Renal pelvis (tissue), 4 donors: ENCODE measurements around the gene TRAF3IP1. TPM values are rescaled to one million over a fixed set of nuclear protein-coding genes. Genes with fewer than 3 reads are reported as not detected.
"Not testable (repeated sequence)": the region's sequence is repeated elsewhere in the genome, so short reads cannot be mapped to it uniquely, and the experiment has no call there.

Experiments
- DNase-seq: peaks from one replicate; pipeline ENCODE4 v3.0.0-alpha.2; 2013
- polyA plus RNA-seq, 3 donors: library from polyadenylated mRNA; unstranded; fragments of 120-200 nt; gene quantifications; one replicate each; pipeline ENCODE4 v1.2.1, GENCODE V29; 2013; ENCODE audit not compliant: insufficient read length in 3 of 3

TRAF3IP1 gene
- polyA plus RNA-seq, 3 donors = 20.2 to 27.4 (median 20.9) TPM

DNA sequence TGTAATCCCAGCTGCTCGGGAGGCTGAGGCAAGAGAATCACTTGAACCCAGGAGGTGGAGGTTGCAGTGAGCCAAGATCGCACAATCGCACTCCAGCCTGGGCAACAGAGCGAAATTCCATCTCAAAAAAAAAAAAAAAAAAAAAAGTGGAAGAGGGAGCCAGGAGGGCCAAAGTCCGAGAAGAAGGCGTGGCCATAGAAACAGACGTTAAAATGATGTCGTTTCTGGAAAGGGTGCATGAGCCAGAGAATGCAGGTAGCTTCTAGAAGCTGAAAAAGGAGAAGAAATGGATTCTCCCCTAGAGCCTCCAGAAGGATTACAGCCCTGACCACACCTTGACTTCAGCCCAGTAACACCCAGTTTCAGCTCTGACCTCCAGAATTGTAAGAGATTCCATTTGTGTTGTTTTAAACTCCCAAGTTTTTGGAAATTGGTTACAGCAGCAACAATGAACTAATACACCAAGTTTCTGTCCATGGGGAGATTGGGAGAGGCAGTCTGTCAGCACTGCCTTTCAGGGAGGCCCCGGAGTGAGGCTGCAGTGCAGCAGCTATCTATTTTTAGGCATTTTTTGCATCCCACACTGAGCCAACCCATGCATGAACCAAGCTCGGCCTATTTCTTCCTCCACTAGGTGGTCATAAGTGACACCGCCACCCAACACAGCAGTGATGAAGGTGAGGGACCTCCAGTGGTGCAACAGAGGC is 14.2 kb upstream of the TRAF3IP1 start:
- no peak for DNase-seq

DNA sequence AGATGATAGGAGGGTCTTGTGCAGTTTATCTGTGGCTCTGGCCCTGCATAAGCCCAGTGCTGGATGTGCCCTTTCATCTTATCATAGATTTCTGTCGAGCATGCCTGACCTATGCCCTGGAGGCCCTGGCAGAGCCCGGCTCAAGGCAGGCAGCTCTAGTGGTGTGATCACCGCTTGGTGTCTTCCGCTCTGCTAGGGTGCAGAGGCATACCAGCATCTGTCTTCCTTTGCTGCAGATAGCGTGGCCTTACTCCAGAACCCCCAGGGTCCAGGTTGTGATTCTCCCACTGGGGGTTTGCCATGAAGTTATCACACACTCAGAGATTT is 13.7 kb upstream of the TRAF3IP1 start:
- DNase-seq = no peak

DNA sequence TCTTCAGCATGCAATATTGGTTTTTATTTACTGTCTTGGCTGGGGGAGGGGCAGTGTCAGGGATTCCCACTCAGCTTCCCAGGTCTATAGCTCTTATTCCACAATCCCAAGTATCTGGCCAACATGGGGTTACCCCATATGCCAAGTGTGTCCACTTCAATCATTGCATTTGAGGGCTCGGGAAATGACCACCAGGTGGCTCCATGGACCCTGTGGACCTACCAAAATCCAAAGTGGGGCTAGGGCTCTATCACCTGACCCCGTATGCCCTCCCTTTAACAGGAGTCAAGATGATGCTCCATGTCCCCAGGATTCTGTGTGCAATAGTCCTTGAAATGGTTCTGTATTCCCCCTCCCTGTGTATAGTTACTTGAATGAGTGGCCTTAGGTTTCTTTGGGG is 12.1 kb upstream of the TRAF3IP1 start:
- no peak for DNase-seq

DNA sequence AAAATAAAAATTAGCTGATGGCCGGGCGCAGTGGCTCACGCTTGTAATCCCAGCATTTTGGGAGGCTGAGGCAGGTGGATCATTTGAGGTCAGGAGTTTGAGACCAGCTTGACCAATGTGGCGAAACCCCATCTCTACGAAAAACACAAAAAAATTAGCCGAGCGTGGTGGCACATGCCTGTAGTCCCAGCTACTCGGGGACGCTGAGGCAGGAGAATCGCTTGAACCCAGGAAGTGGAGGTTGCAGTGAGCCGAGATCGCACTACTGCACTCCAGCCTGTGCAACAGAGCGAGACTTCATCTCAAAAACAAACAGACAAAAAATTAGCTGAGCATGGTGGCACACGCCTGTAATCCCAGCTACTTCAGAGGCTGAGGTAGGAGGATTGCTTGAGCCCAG is 9.6 kb upstream of the TRAF3IP1 start:
- not testable (repeated sequence) for DNase-seq

- no peak for DNase-seq
Measured at GRCh38 chr2:238313289-238313990, 6.9 kb upstream of the TRAF3IP1 start.

GRCh38 chr2:238313991-238314350 is 6.3 kb upstream of the TRAF3IP1 start:
- no peak for DNase-seq

DNA sequence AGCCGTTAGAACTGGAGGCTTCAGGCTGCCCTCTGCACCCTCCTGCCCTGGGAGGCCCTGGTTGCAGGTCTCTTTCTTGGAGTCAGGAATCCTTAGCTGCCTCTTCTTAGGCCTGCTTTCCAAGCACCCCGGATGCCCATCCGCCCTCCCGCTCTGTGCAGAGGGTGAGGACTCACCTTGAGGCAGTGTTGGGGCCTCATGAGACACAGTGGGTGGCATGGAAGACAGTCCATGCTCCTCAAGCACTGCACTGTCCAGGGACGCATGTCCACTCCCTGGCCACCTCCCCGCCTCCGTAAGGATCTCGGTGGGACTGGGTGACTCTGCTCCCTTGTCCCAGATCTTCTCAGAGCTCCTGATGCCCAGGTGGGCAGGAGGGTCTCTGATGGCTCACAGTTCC is 5.7 kb upstream of the TRAF3IP1 start:
- no peak for DNase-seq

DNA sequence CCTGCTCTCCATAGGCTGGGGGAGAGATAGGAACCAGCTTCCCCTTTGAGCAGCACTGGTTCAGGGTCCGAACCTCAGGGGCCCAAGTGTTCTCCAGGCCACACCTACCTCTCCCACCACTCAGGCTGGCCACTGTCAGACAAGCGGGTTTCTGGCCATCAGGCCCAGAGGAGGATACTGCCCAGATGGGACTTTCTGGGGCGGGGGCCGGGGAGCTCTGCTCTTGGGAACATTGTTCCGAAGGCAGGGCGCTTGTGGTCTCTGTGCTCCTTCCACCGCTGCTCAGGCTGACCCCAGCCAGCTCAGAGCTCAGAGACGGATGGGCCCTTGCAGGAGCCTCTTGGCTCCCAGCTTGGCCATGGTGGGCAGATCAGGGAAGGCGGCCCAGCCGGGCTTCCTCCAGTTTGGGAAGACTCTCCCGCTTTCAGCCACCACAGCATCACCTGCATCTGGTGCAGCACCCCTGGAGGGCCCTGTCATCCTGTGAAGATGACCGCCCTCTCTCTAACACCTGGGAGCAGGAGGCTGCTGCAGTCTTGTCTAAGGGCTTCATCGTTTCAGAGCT is 5.2 kb upstream of the TRAF3IP1 start:
- no peak for DNase-seq

DNA sequence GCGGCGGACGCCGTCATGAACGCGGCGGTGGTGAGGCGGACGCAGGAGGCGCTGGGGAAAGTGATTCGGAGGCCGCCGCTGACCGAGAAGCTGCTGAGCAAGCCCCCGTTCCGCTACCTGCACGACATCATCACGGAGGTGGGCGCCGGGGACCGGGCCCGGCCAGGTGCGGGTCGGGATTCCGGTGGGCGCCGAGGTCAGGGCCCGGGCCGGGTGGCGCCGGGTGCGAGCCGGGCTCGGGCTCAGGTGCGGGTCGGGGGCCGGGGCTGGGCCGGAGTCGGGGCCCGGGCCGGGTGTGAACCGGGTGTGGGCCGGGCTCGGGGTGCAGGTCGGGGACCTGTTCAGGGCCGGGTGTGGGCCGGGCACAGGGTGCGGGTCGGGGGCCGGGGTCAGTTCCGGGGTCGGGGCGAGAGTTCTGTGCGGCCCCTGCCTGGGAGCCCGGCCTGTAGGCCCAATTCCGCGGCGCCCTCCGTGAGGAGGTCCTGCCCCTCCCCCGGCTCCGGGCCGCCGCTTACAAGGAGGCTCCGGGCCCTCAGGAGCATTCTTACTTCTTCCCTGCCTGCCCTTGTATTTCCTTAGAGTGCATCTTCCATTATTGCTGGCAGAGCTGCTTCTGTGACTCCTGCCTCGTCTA is 447 bp downstream of the TRAF3IP1 start:
- DNase-seq = no peak

GRCh38 chr2:238321467-238321866 is 1.1 kb downstream of the TRAF3IP1 start:
- DNase-seq = no peak

GRCh38 chr2:238322001-238322411 is 1.7 kb downstream of the TRAF3IP1 start:
- no peak for DNase-seq

GRCh38 chr2:238324248-238324647 is 3.9 kb downstream of the TRAF3IP1 start:
- not testable (repeated sequence) for DNase-seq

GRCh38 chr2:238325694-238326093 is 5.4 kb downstream of the TRAF3IP1 start:
- no peak for DNase-seq

GRCh38 chr2:238326801-238327365 is 6.6 kb downstream of the TRAF3IP1 start:
- DNase-seq = no peak

- no peak for DNase-seq
Measured at GRCh38 chr2:238327751-238328150, 7.4 kb downstream of the TRAF3IP1 start.

DNA sequence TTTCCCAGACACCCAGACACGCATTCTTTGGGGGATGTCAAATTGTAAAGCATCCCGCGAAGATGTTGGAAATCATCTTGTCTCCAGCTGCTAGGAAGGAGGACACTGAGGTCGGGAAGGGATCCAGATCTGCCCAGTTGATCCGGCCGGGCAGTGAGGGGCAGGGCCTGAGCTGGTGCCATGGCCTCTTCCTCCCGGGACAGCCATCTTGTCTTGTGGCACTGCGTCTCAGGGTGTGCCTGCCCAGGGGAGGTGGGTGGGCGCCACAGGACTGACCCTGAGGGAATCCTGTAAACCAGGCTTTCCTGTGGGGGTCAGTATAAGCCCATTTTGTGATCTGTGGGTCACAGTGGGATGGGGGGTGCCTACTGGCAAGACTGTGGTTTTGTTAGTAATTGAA is 10.1 kb downstream of the TRAF3IP1 start:
- no peak for DNase-seq

DNA sequence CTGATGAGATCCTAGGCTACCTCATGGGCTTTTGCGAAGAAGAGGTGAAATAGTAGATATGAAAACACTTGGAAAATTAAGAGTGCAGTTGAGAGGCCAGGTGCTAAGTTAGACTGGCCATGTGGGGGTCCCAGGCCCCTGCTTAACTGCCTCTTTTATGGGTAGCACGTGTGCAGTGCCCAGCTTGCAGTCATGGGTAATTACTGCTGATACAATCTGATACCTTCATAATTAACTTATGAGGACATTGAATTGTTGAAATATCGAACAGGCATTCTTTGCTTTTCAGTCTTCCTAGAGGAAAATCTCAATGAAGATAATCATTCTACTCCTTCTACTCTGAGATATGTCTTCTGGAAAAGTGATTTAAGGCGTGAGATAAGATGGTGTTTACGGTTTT is 11.6 kb downstream of the TRAF3IP1 start:
- no peak for DNase-seq

- DNase-seq = no peak
Measured at GRCh38 chr2:238334885-238335284, 14.6 kb downstream of the TRAF3IP1 start.

- not testable (repeated sequence) for DNase-seq
Measured at GRCh38 chr2:238335591-238335990, 15.3 kb downstream of the TRAF3IP1 start.

GRCh38 chr2:238336151-238336550 is 15.8 kb downstream of the TRAF3IP1 start:
- DNase-seq = no peak

DNA sequence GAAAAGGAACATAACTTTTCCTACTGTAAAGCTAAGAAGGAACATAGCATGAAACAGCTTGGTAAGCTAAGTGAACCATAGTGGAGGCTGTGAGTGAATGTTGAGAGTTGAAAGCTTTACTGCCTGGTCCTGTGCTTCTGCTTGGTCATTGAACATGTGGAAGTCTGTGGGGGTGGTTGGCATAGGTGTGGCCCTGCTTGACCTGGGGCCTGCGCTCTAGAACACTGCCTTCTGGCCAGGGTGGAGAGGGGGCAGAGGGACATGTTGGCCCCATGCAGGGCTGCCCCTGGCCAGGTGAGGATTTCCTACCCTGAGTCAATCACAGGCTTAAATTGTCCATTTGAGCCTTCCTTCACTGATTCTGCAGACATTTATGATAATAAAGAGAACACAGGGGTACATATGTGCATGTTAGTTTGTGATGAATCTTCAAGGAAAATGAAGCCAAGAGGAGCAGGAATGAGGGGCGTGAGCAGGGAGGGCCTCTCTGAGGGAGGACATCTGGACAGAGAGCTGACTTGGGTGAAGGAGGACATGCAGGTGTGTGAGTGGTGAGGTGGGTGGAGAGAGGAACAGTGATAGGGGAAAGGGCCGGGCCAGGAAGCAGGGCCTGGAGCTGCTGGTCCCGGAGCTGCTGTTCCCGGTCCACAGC is 16.6 kb downstream of the TRAF3IP1 start:
- no peak for DNase-seq

DNA sequence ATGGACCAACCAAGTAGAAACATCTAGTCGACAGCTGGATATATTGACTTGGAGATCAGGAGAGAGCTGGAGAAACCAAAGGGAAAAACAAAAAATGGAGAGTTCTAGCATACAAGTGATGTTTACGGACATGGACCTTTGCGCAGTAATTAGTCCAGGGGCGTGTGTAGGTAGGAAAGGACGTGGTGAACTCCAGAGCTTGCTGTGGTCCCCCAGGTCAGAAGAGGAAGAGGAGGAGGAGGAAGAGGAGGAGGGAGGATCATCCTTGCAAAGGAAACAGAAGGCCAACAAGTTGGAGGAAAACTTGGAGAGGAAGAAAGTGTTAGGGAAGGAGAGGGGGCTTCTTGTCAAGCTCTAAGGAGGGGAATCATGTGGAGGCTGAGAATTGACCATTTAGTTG is 17.5 kb downstream of the TRAF3IP1 start:
- no peak for DNase-seq
